HG02885 (cell line): ENCODE measurements around the gene GEMIN2.
"Not testable (repeated sequence)": the region's sequence is repeated elsewhere in the genome, so short reads cannot be mapped to it uniquely, and the experiment has no call there.

Experiments
- ATAC-seq: cut with Tn5 transposase; IDR thresholded peaks from one replicate; pipeline ENCODE4 v1.9.1; 2021; ENCODE audit warnings: mild to moderate bottlenecking; ENCODE audit not compliant: unreplicated experiment, poor library complexity

The GEMIN2 gene

GRCh38 chr14:39114073-39114838 lies at the start of gene GEMIN2:
Gene GEMIN2, plus strand, starts transcription at chr14:39114323. Its CDS starts 16 bp downstream, at chr14:39114339.
- peak; percentile 89 for ATAC-seq

- not testable (repeated sequence) for ATAC-seq
Observed at GRCh38 chr14:39069169-39069805, 44.8 kb upstream of the GEMIN2 start.

- no peak for ATAC-seq
Observed at GRCh38 chr14:39069923-39070322, 44.2 kb upstream of the GEMIN2 start.

GRCh38 chr14:39071096-39071495 lies 43.0 kb upstream of the GEMIN2 start:
- ATAC-seq: no peak

- ATAC-seq: no peak
Observed at GRCh38 chr14:39080886-39081285, 33.2 kb upstream of the GEMIN2 start.

GRCh38 chr14:39083127-39083526 lies 31.0 kb upstream of the GEMIN2 start:
- no peak for ATAC-seq

GRCh38 chr14:39085933-39086332 lies 28.2 kb upstream of the GEMIN2 start:
- ATAC-seq: no peak

- ATAC-seq: no peak
Observed at GRCh38 chr14:39087493-39087892, 26.6 kb upstream of the GEMIN2 start.

- ATAC-seq: no peak
Observed at GRCh38 chr14:39090548-39091111, 23.5 kb upstream of the GEMIN2 start.

- ATAC-seq: no peak
Observed at GRCh38 chr14:39091716-39092115, 22.4 kb upstream of the GEMIN2 start.

GRCh38 chr14:39094515-39094914 lies 19.6 kb upstream of the GEMIN2 start:
- no peak for ATAC-seq

- no peak for ATAC-seq
Observed at GRCh38 chr14:39097159-39097558, 17.0 kb upstream of the GEMIN2 start.

- ATAC-seq: not testable (repeated sequence)
Observed at GRCh38 chr14:39099215-39099614, 14.9 kb upstream of the GEMIN2 start.

- ATAC-seq: no peak
Observed at GRCh38 chr14:39099748-39100147, 14.4 kb upstream of the GEMIN2 start.

GRCh38 chr14:39102265-39102968 lies 11.7 kb upstream of the GEMIN2 start:
- peak; percentile 11 for ATAC-seq

GRCh38 chr14:39102969-39103957 lies 10.9 kb upstream of the GEMIN2 start, which contains the start of gene SEC23A:
Gene SEC23A, minus strand, starts transcription at chr14:39103235. Its CDS starts 7,117 bp downstream, at chr14:39096118.
- ATAC-seq: peak; percentile 95

GRCh38 chr14:39104078-39104801 lies 9.9 kb upstream of the GEMIN2 start:
- not testable (repeated sequence) for ATAC-seq

GRCh38 chr14:39107591-39107996 lies 6.5 kb upstream of the GEMIN2 start:
- ATAC-seq: peak; percentile 31

- no peak for ATAC-seq
Observed at GRCh38 chr14:39108791-39109190, 5.3 kb upstream of the GEMIN2 start.
